ENCODE results near the gene CAMTA1.

Gene CAMTA1

GRCh38 chr1:7255303-7256058 is 470.2 kb downstream of the CAMTA1 start:
- DNase-seq (ENCODE audit: low spot score) = no peak

- no peak for DNase-seq (ENCODE audit: low spot score)
Observed at GRCh38 chr1:7256526-7256925, 471.3 kb downstream of the CAMTA1 start.

GRCh38 chr1:7257225-7257624 is 472.0 kb downstream of the CAMTA1 start:
- DNase-seq (ENCODE audit: low spot score) = no peak

GRCh38 chr1:7258589-7259135 is 473.4 kb downstream of the CAMTA1 start:
- no peak for DNase-seq (ENCODE audit: low spot score)

GRCh38 chr1:7259955-7260354 is 474.7 kb downstream of the CAMTA1 start:
- no peak for DNase-seq (ENCODE audit: low spot score)

GRCh38 chr1:7261490-7261889 is 476.2 kb downstream of the CAMTA1 start:
- no peak for DNase-seq (ENCODE audit: low spot score)

- no peak for DNase-seq (ENCODE audit: low spot score)
Observed at GRCh38 chr1:7262611-7263010, 477.4 kb downstream of the CAMTA1 start.

- no peak for DNase-seq (ENCODE audit: low spot score)
Observed at GRCh38 chr1:7263021-7263960, 478.0 kb downstream of the CAMTA1 start.

- no peak for DNase-seq (ENCODE audit: low spot score)
Observed at GRCh38 chr1:7264101-7264500, 478.8 kb downstream of the CAMTA1 start.

- DNase-seq (ENCODE audit: low spot score) = no peak
Observed at GRCh38 chr1:7265771-7266371, 480.6 kb downstream of the CAMTA1 start.

GRCh38 chr1:7266561-7266960 is 481.3 kb downstream of the CAMTA1 start:
- DNase-seq (ENCODE audit: low spot score) = no peak

- no peak for DNase-seq (ENCODE audit: low spot score)
Observed at GRCh38 chr1:7267493-7267892, 482.2 kb downstream of the CAMTA1 start.

- DNase-seq (ENCODE audit: low spot score) = no peak
Observed at GRCh38 chr1:7268983-7269382, 483.7 kb downstream of the CAMTA1 start.

- no peak for DNase-seq (ENCODE audit: low spot score)
Observed at GRCh38 chr1:7269525-7269924, 484.3 kb downstream of the CAMTA1 start.

GRCh38 chr1:7274256-7274655 is 489.0 kb downstream of the CAMTA1 start:
- DNase-seq (ENCODE audit: low spot score) = no peak

GRCh38 chr1:7278045-7278444 is 492.8 kb downstream of the CAMTA1 start:
- DNase-seq (ENCODE audit: low spot score) = no peak

- DNase-seq (ENCODE audit: low spot score) = no peak
Observed at GRCh38 chr1:7278827-7279765, 493.8 kb downstream of the CAMTA1 start.

- no peak for DNase-seq (ENCODE audit: low spot score)
Observed at GRCh38 chr1:7279769-7280168, 494.5 kb downstream of the CAMTA1 start.

GRCh38 chr1:7280347-7280960 is 495.2 kb downstream of the CAMTA1 start:
- no peak for DNase-seq (ENCODE audit: low spot score)

GRCh38 chr1:7281821-7282220 is 496.6 kb downstream of the CAMTA1 start:
- DNase-seq (ENCODE audit: low spot score) = no peak

All from left forelimb (tissue), 1 donor.